HepG2 (cell line): ENCODE results near the gene TUT1. TPM values are rescaled to one million over a fixed set of nuclear protein-coding genes. Genes with fewer than 3 reads are reported as not detected.

Experiments
- EP300 ChIP-seq, 3 experiments: sonication (generic) in 1 of 3; formaldehyde crosslinking in 1 of 3; IDR thresholded peaks; 2 replicates each; pipeline versions ENCODE4 v1.5.1 to v1.6.1; 2011 to 2020; ENCODE audit warnings: low read depth in 2 of 3, low read length in 2 of 3, borderline replicate concordance in 1 of 3, improper control_type of control experiment in 1 of 3, mild to moderate bottlenecking in 1 of 3, missing genetic modification reagents in 1 of 3, moderate library complexity in 1 of 3
- ERF ChIP-seq: IDR thresholded peaks from 2 replicates; pipeline ENCODE4 v1.6.1; 2018; ENCODE audit warnings: missing biosample characterization, missing genetic modification reagents
- ETV5 ChIP-seq: IDR thresholded peaks from 2 replicates; pipeline ENCODE4 v1.6.1; 2018; ENCODE audit warnings: missing biosample characterization, missing genetic modification reagents, inconsistent platforms, borderline replicate concordance
- FLYWCH1 ChIP-seq: sonication (generic); formaldehyde crosslinking; IDR thresholded peaks from 2 replicates; pipeline ENCODE4 v1.8.1; 2023; ENCODE audit warnings: mild to moderate bottlenecking, missing genetic modification reagents
- HMGA1 ChIP-seq: sonication (generic); formaldehyde crosslinking; conservative IDR thresholded peaks from 2 replicates; pipeline ENCODE4 v1.4.0; 2020; ENCODE audit warnings: missing genetic modification reagents
- HOXA9 ChIP-seq: sonication (generic); formaldehyde crosslinking; IDR thresholded peaks from 2 replicates; pipeline ENCODE4 v1.8.1; 2022; ENCODE audit warnings: missing genetic modification reagents, mild to moderate bottlenecking, moderate library complexity, borderline replicate concordance
- KAT8 ChIP-seq: IDR thresholded peaks from 2 replicates; pipeline ENCODE4 v1.6.1; 2016; ENCODE audit warnings: missing genetic modification reagents, missing compliant biosample characterization
- RARG ChIP-seq: sonication (generic); formaldehyde crosslinking; IDR thresholded peaks from 2 replicates; pipeline ENCODE4 v1.4.0; 2020; ENCODE audit warnings: low read depth, mild to moderate bottlenecking, missing genetic modification reagents
- SRF ChIP-seq: IDR thresholded peaks from 2 replicates; pipeline ENCODE4 v1.6.1; 2011; ENCODE audit warnings: mild to moderate bottlenecking, low read depth, low read length, moderate library complexity
- ZBTB1 ChIP-seq: sonication (generic); formaldehyde crosslinking; IDR thresholded peaks from 2 replicates; pipeline ENCODE4 v1.4.0; 2020; ENCODE audit warnings: missing genetic modification reagents, borderline replicate concordance
- ZNF263 ChIP-seq: sonication (generic); formaldehyde crosslinking; IDR thresholded peaks from 2 replicates; pipeline ENCODE4 v1.4.0; 2020; ENCODE audit warnings: missing genetic modification reagents
- ZNF383 ChIP-seq: sonication (generic); formaldehyde crosslinking; IDR thresholded peaks from 2 replicates; pipeline ENCODE4 v1.4.0; 2020; ENCODE audit warnings: missing genetic modification reagents, mild to moderate bottlenecking, borderline replicate concordance
- ZNF556 ChIP-seq: sonication (generic); formaldehyde crosslinking; IDR thresholded peaks from 2 replicates; pipeline ENCODE4 v1.4.0; 2020; ENCODE audit warnings: mild to moderate bottlenecking, missing genetic modification reagents, borderline replicate concordance
- ZNF766 ChIP-seq: sonication (generic); formaldehyde crosslinking; IDR thresholded peaks from 2 replicates; pipeline ENCODE4 v1.5.0; 2020; ENCODE audit warnings: missing genetic modification reagents, borderline replicate concordance
- ZNF780A ChIP-seq: sonication (generic); formaldehyde crosslinking; IDR thresholded peaks from 2 replicates; pipeline ENCODE4 v1.8.0; 2022; ENCODE audit warnings: mild to moderate bottlenecking, missing genetic modification reagents, moderate library complexity
- polyA plus RNA-seq, 8 experiments: library from polyadenylated mRNA; depleted of rRNA in 3 of 8; stranded (reverse) in 7 of 8; unstranded in 1 of 8; fragments of >200 nt; fragmentation: Illumina TruSeq in 4 of 8; extraction: Trizol in 4 of 8; gene quantifications; 2 replicates each; pipeline versions ENCODE4 v1.2.1 to v1.2.3, GENCODE V29; 2011 to 2016; ENCODE audit warnings: low read depth in 4 of 8, missing spikeins in 1 of 8, mixed read lengths in 1 of 8; ENCODE audit not compliant: insufficient read depth in 1 of 8
- total RNA-seq, 5 experiments: library from RNA; depleted of rRNA; stranded (reverse); fragments of >200 nt; fragmentation: Illumina TruSeq; extraction: Trizol; gene quantifications; 2 replicates each; pipeline ENCODE4 v1.2.3, GENCODE V29; 2016; ENCODE audit warnings: low read depth in 1 of 5
- TF ChIP-seq, protein P1 (sequence below): sonication (generic); formaldehyde crosslinking; IDR thresholded peaks from 2 replicates; pipeline ENCODE4 v1.4.0; 2020; ENCODE audit warnings: missing genetic modification reagents, mild to moderate bottlenecking, borderline replicate concordance
- TF ChIP-seq, protein P2 (sequence below): sonication (generic); formaldehyde crosslinking; IDR thresholded peaks from 2 replicates; pipeline ENCODE4 v1.9.0; 2022; ENCODE audit warnings: low read depth, missing genetic modification reagents
- TF ChIP-seq, protein P3 (sequence below): sonication (generic); formaldehyde crosslinking; IDR thresholded peaks from 2 replicates; pipeline ENCODE4 v1.8.0; 2022; ENCODE audit warnings: mild to moderate bottlenecking, missing genetic modification reagents
- TF ChIP-seq, protein P4 (sequence below): sonication (generic); formaldehyde crosslinking; IDR thresholded peaks from 2 replicates; pipeline ENCODE4 v1.4.0; 2020; ENCODE audit warnings: missing genetic modification reagents
- TF ChIP-seq, protein P5 (sequence below): sonication (generic); formaldehyde crosslinking; IDR thresholded peaks from 2 replicates; pipeline ENCODE4 v1.8.0; 2023; ENCODE audit warnings: mild to moderate bottlenecking, missing genetic modification reagents

Gene TUT1
- total and polyA plus RNA-seq, 2 of the 13 experiments (the other 11 are each of a cell fraction or from before 2014, with no cell fraction given) = 9.7 to 14.3 TPM

DNA sequence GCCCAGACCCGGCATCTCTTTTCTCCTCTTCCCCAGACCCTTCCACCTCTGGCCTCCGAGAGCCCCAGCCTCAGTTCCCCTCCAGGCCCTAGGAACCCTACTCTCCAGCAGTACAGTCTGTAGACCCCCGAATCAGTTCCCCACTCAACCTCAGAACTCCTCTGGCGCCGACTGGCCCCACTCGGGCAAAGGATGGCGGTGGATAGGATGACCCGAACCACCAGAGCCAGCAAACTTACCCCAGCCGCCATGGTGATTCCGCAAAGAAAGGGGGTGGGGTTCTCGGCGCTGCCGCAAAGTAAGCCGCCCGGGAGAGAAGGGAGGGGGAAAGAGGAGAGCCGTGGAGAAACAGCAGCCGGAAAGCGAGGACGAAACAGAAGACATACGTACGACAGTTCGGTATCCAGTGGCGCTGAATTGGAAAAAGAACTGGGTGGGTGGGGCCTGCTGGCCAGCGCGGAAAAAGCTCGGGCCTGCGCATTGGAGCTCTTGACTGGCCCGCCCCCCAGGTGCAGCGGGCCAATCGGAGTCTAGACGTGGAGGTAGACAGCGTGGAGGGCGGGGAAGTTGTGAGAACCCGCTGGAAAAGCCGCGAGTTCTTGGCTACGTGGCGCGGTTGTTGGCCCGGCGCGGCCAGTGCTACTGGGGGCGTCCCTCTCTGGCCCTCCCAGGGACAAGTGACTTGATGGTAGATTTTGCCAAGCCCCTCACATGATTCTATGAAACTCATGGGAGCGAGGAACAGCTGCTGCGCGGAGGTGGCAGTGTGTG is 17.5 kb downstream of the TUT1 start, which contains the start of gene EEF1G (continued):
- TF ChIP-seq, protein P1, sequence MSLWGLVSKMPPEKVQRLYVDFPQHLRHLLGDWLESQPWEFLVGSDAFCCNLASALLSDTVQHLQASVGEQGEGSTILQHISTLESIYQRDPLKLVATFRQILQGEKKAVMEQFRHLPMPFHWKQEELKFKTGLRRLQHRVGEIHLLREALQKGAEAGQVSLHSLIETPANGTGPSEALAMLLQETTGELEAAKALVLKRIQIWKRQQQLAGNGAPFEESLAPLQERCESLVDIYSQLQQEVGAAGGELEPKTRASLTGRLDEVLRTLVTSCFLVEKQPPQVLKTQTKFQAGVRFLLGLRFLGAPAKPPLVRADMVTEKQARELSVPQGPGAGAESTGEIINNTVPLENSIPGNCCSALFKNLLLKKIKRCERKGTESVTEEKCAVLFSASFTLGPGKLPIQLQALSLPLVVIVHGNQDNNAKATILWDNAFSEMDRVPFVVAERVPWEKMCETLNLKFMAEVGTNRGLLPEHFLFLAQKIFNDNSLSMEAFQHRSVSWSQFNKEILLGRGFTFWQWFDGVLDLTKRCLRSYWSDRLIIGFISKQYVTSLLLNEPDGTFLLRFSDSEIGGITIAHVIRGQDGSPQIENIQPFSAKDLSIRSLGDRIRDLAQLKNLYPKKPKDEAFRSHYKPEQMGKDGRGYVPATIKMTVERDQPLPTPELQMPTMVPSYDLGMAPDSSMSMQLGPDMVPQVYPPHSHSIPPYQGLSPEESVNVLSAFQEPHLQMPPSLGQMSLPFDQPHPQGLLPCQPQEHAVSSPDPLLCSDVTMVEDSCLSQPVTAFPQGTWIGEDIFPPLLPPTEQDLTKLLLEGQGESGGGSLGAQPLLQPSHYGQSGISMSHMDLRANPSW (CRISPR knock-in tag) = 0 out of 2 replicates have a peak, but pooled peaks have one; percentile 57
- TF ChIP-seq ZNF766 (no peak), ETV5 (CRISPR knock-in tag) (no peak), ZNF383 (CRISPR knock-in tag) (0 out of 2 replicates have a peak, but pooled peaks have one; percentile 20), ZNF556 (CRISPR knock-in tag) (no peak), HOXA9 (CRISPR knock-in tag) (no peak), ZNF263 (CRISPR knock-in tag) (no peak), RARG (no peak), EP300 (IDR thresholded peaks at IDR 0.05; ENCODE audit: low read depth in 2 of 2, low read length in 2 of 2) (no peak), EP300 (CRISPR knock-in tag; IDR thresholded peaks at IDR 0.05; ENCODE audit: borderline replicate concordance) (no peak; the same call in 1 of the 2 replicates), HMGA1 (no peak), KAT8 (CRISPR knock-in tag) (peak; percentile 80), ZBTB1 (CRISPR knock-in tag) (no peak), ERF (CRISPR knock-in tag) (peak; percentile 39; the same call in 1 of the 2 replicates), SRF (no peak), ZNF780A (no peak), FLYWCH1 (CRISPR knock-in tag) (no peak)
- TF ChIP-seq, protein P2, sequence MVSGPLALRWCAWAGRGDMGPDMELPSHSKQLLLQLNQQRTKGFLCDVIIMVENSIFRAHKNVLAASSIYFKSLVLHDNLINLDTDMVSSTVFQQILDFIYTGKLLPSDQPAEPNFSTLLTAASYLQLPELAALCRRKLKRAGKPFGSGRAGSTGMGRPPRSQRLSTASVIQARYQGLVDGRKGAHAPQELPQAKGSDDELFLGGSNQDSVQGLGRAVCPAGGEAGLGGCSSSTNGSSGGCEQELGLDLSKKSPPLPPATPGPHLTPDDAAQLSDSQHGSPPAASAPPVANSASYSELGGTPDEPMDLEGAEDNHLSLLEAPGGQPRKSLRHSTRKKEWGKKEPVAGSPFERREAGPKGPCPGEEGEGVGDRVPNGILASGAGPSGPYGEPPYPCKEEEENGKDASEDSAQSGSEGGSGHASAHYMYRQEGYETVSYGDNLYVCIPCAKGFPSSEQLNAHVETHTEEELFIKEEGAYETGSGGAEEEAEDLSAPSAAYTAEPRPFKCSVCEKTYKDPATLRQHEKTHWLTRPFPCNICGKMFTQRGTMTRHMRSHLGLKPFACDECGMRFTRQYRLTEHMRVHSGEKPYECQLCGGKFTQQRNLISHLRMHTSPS (CRISPR knock-in tag) = no peak
- TF ChIP-seq, protein P3, sequence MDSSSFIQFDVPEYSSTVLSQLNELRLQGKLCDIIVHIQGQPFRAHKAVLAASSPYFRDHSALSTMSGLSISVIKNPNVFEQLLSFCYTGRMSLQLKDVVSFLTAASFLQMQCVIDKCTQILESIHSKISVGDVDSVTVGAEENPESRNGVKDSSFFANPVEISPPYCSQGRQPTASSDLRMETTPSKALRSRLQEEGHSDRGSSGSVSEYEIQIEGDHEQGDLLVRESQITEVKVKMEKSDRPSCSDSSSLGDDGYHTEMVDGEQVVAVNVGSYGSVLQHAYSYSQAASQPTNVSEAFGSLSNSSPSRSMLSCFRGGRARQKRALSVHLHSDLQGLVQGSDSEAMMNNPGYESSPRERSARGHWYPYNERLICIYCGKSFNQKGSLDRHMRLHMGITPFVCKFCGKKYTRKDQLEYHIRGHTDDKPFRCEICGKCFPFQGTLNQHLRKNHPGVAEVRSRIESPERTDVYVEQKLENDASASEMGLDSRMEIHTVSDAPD (CRISPR knock-in tag) = no peak
- TF ChIP-seq, protein P4, sequence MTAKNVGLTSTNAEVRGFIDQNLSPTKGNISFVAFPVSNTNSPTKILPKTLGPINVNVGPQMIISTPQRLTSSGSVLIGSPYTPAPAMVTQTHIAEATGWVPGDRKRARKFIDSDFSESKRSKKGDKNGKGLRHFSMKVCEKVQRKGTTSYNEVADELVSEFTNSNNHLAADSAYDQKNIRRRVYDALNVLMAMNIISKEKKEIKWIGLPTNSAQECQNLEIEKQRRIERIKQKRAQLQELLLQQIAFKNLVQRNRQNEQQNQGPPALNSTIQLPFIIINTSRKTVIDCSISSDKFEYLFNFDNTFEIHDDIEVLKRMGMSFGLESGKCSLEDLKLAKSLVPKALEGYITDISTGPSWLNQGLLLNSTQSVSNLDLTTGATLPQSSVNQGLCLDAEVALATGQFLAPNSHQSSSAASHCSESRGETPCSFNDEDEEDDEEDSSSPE (CRISPR knock-in tag) = peak; percentile 72
- TF ChIP-seq, protein P5, sequence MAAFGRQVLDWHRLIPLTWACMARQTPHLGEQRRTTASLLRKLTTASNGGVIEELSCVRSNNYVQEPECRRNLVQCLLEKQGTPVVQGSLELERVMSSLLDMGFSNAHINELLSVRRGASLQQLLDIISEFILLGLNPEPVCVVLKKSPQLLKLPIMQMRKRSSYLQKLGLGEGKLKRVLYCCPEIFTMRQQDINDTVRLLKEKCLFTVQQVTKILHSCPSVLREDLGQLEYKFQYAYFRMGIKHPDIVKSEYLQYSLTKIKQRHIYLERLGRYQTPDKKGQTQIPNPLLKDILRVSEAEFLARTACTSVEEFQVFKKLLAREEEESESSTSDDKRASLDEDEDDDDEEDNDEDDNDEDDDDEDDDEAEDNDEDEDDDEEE = peak; percentile 11; the same call in 1 of the 2 replicates
